Measurements from ENCODE around the gene CELA2B. TPM values are rescaled to one million over a fixed set of nuclear protein-coding genes. Genes with fewer than 3 reads are reported as not detected.
"Not testable (repeated sequence)": the region's sequence is repeated elsewhere in the genome, so short reads cannot be mapped to it uniquely, and the experiment has no call there.

CELA2B gene
- total and polyA plus RNA-seq, 11 donors = not detected

DNA sequence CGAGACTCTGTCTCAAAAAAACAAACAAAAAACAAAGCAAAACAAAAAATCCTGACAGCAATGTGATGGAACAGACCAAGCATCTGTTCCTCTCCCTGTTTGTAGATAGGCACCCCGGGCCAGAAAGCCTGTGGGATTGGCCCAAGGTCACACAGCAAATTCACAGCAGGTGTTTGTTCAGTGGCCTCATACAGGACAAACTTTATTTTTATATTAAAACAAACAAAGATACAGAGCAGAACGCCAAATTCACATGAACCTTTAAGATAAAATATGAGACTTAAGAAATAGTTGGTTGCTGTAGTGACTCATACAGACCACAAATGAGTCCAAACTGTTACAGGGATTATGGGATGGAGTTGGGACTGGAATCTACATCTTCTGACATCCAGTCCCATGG is 21.6 kb upstream of the CELA2B start:
- ATAC-seq (no peak), DNase-seq (no peak)
- Histone ChIP-seq H3K9me3 (peaks cover 0 to 7% (median 0%) of the 10 kb centered on the region in 12 donors), H3K27me3 (peaks cover 0 to 4% (median 0%) of the 10 kb centered on the region in 9 donors), H3K4me3 (no peak overlapping the region), H3K27ac (no peak overlapping the region), H3K36me3 (no peaks in the 10 kb centered on the region), H3K4me1 (no peaks in the 10 kb centered on the region)
- TF ChIP-seq, protein P1, sequence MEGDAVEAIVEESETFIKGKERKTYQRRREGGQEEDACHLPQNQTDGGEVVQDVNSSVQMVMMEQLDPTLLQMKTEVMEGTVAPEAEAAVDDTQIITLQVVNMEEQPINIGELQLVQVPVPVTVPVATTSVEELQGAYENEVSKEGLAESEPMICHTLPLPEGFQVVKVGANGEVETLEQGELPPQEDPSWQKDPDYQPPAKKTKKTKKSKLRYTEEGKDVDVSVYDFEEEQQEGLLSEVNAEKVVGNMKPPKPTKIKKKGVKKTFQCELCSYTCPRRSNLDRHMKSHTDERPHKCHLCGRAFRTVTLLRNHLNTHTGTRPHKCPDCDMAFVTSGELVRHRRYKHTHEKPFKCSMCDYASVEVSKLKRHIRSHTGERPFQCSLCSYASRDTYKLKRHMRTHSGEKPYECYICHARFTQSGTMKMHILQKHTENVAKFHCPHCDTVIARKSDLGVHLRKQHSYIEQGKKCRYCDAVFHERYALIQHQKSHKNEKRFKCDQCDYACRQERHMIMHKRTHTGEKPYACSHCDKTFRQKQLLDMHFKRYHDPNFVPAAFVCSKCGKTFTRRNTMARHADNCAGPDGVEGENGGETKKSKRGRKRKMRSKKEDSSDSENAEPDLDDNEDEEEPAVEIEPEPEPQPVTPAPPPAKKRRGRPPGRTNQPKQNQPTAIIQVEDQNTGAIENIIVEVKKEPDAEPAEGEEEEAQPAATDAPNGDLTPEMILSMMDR (IDR thresholded peaks at IDR 0.05) = no peak
- TF ChIP-seq POLR2A (IDR thresholded peaks at IDR 0.05) = no peak
- 69 to 81% (median 78%) methylated on average over 3 of the region's 3 CpGs for WGBS, 4 donors
- intact Hi-C loops (cut with DNase I) = no loop called here

DNA sequence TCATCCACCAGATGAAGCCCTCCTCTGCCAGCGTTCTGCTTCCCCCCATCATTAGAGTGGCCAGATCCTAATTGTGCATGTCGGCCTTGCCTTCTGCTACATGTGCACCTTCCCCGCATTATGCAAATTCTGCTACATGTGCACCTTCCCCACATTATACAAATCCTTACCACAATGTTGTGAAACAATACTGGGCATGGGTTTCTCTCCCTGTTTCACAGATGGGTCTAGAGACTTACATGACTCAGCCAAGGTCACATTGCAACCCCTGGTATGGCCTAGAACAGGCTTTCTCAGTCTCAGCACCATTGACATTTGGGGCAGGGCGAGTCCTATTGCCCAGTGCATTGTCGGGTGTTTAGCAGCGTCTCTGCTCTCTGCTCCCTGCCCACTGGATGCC is 20.4 kb upstream of the CELA2B start:
- H3K36me3 ChIP-seq = no peaks in the 10 kb centered on the region
- H3K9me3 ChIP-seq = peaks cover 0 to 7% (median 0%) of the 10 kb centered on the region in 12 donors
- no peak for DNase-seq
- no peaks in the 10 kb centered on the region for H3K4me1 ChIP-seq
- H3K4me3 ChIP-seq = no peak overlapping the region
- peaks cover 0 to 4% (median 0%) of the 10 kb centered on the region in 9 donors for H3K27me3 ChIP-seq
- WGBS, 4 donors = 77 to 100% (median 94%) methylated on average over 4 to 6 of the region's 6 CpGs
- H3K27ac ChIP-seq = no peak overlapping the region
- no peak for ATAC-seq
- intact Hi-C loops (cut with DNase I) = no loop called here
- TF ChIP-seq POLR2A (IDR thresholded peaks at IDR 0.05) = no peak
- TF ChIP-seq, protein P1 (IDR thresholded peaks at IDR 0.05) = no peak

DNA sequence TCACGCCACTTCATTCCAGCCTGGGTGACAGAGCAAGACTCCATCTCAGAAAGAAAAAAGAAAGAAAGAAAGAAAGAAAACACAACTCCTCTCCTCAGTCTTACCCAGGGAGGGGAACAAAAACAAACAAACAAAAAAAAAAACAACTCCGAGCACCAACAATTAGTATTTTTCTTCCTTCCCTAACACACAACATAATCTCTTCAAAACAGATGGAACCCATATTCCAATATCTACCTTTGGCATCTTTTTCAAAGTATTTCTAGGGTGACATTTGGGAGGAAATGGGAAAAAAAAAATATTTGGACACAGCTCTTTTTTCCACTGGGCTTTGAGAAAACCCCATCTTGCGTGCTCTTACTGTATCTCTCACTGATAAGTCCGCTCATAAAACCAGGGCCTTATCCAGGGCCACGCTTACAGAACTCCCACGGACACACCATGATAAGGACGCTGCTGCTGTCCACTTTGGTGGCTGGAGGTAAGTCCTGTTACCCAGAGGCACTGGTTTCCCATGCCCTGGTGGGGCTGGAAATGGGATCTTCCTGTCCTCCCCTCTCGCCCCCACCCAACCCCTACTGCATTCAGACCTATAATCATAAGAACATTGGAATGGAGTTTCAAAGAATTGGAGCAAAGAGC is 19.5 kb upstream of the CELA2B start, which contains the start of gene CELA2A:
CELA2A (plus strand) TSS at position 420 of the 642 bp plus-strand sequence; CDS start at position 442, 22 bp downstream.
- ATAC-seq = no peak
- Histone ChIP-seq H3K4me1 (no peaks in the 10 kb centered on the region), H3K4me3 (no peak within 1 kb of the TSS), H3K36me3 (no peaks in the 10 kb centered on the region), H3K27me3 (peaks cover 0 to 4% (median 0%) of the 10 kb centered on the region in 9 donors), H3K27ac (no peak within 1 kb of the TSS), H3K9me3 (peaks cover 0 to under 1% (median 0%) of the 10 kb centered on the region in 12 donors)
- intact Hi-C loops (cut with DNase I) = no loop called here
- WGBS, 4 donors = 73 to 82% (median 78%) methylated on average over 8 of the region's 8 CpGs
- TF ChIP-seq, protein P1 (IDR thresholded peaks at IDR 0.05) = no peak
- no peak for TF ChIP-seq POLR2A (IDR thresholded peaks at IDR 0.05)
- DNase-seq = no peak

DNA sequence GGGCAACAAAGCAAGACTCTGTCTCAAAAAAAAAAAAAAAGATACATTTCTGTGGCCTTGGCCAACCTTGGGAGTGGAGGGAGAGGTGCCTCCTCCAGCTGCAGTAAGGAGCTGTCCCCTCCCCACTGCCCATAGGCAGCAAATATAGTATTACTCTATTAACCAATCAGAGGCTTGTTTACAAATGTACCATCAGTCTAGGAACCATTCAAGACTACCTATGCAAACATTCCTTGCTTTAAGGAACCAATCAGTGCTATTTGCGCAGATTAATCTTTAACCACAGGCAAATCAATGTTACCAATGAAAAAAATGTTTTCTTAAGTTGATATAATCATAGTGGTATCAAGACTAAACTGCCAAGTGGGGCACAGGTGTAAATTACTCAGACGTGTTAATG is 18.3 kb upstream of the CELA2B start:
- Histone ChIP-seq H3K27ac (no peak overlapping the region), H3K4me3 (no peak overlapping the region), H3K27me3 (peaks cover 0 to 4% (median 0%) of the 10 kb centered on the region in 9 donors), H3K36me3 (no peaks in the 10 kb centered on the region), H3K4me1 (no peaks in the 10 kb centered on the region), H3K9me3 (no peaks in the 10 kb centered on the region)
- WGBS, 4 donors = 79 to 90% (median 84%) methylated on average over 2 of the region's 2 CpGs
- no peak for DNase-seq
- no peak for ATAC-seq
- intact Hi-C loops (cut with DNase I) = no loop called here
- TF ChIP-seq, protein P1 (IDR thresholded peaks at IDR 0.05) = no peak
- TF ChIP-seq POLR2A (IDR thresholded peaks at IDR 0.05) = no peak

DNA sequence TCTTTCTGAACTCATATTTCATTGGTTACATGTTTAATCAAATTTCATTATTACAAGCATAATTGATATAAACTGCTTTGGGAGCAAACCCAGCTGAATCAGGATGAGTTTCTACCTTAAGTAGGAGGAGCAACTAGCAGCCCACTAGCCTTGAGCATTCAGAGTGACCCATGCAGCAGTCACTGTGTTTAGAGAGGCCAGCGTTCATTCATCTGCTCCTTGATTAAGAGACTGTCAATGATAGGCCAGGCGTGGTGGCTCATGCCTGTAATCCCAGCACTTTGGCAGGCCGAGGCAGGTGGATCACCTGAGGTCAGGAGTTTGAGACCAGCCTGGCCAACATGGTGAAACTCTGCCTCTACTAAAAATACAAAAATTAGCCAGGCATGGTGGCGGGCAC is 17.5 kb upstream of the CELA2B start:
- intact Hi-C loops (cut with DNase I); H3K4me3 ChIP-seq; H3K27me3 ChIP-seq; ATAC-seq; H3K4me1 ChIP-seq; H3K9me3 ChIP-seq; H3K27ac ChIP-seq; H3K36me3 ChIP-seq: not testable (repeated sequence)
- 65 to 84% (median 80%) methylated on average over 4 of the region's 4 CpGs for WGBS, 4 donors
- DNase-seq = peak in 1 of 5 donors; percentile 4

All from heart left ventricle (tissue), 16 donors.